ENCODE data around the gene RGS19. TPM values are rescaled to one million over a fixed set of nuclear protein-coding genes. Genes with fewer than 3 reads are reported as not detected.
"Not testable (repeated sequence)": the region's sequence is repeated elsewhere in the genome, so short reads cannot be mapped to it uniquely, and the experiment has no call there.

RGS19 gene
- total RNA-seq, 2 donors from 2014 or later, result 38.6 to 49.4 TPM

GRCh38 chr20:64091340-64091739 lies 12.0 kb upstream of the RGS19 start:
- H3K27ac Mint-ChIP-seq, result no peak overlapping the region
- H3K27me3 Mint-ChIP-seq, result no peaks in the 10 kb centered on the region
- no peaks in the 10 kb centered on the region for H3K4me1 Mint-ChIP-seq
- H3K9me3 Mint-ChIP-seq, result no peaks in the 10 kb centered on the region
- no peak overlapping the region for H3K4me3 Mint-ChIP-seq
- H3K36me3 Mint-ChIP-seq (ENCODE audit: low read depth), result no peaks in the 10 kb centered on the region
- no peak for ATAC-seq (replicated peaks)

- ATAC-seq (replicated peaks), result no peak
- H3K4me3 Mint-ChIP-seq, result no peak overlapping the region
- H3K9me3 Mint-ChIP-seq, result no peaks in the 10 kb centered on the region
- no peaks in the 10 kb centered on the region for H3K36me3 Mint-ChIP-seq (ENCODE audit: low read depth)
- H3K27me3 Mint-ChIP-seq, result no peaks in the 10 kb centered on the region
- H3K27ac Mint-ChIP-seq, result no peak overlapping the region
- H3K4me1 Mint-ChIP-seq, result no peaks in the 10 kb centered on the region
These were observed 10.8 kb upstream of the RGS19 start for GRCh38 chr20:64090165-64090564.

GRCh38 chr20:64088586-64088985 lies 9.3 kb upstream of the RGS19 start:
- H3K36me3 Mint-ChIP-seq (ENCODE audit: low read depth); ATAC-seq (replicated peaks); H3K9me3 Mint-ChIP-seq; H3K4me3 Mint-ChIP-seq; H3K27me3 Mint-ChIP-seq; H3K4me1 Mint-ChIP-seq; H3K27ac Mint-ChIP-seq: not testable (repeated sequence)

- H3K36me3 Mint-ChIP-seq (ENCODE audit: low read depth); H3K4me1 Mint-ChIP-seq; H3K9me3 Mint-ChIP-seq; H3K27me3 Mint-ChIP-seq; H3K4me3 Mint-ChIP-seq; H3K27ac Mint-ChIP-seq; ATAC-seq (replicated peaks): not testable (repeated sequence)
These were observed 8.0 kb upstream of the RGS19 start for GRCh38 chr20:64087226-64087825.

- H3K27ac Mint-ChIP-seq, result no peak overlapping the region
- no peaks in the 10 kb centered on the region for H3K9me3 Mint-ChIP-seq
- H3K4me3 Mint-ChIP-seq, result no peak overlapping the region
- H3K4me1 Mint-ChIP-seq, result no peaks in the 10 kb centered on the region
- ATAC-seq (replicated peaks), result no peak
- no peaks in the 10 kb centered on the region for H3K36me3 Mint-ChIP-seq (ENCODE audit: low read depth)
- peaks cover 3% of the 10 kb centered on the region for H3K27me3 Mint-ChIP-seq
These were observed 7.5 kb upstream of the RGS19 start for GRCh38 chr20:64086801-64087200.

- H3K27ac Mint-ChIP-seq, result no peak overlapping the region
- no peaks in the 10 kb centered on the region for H3K36me3 Mint-ChIP-seq (ENCODE audit: low read depth)
- peaks cover 3% of the 10 kb centered on the region for H3K27me3 Mint-ChIP-seq
- H3K9me3 Mint-ChIP-seq, result no peaks in the 10 kb centered on the region
- ATAC-seq (replicated peaks), result no peak
- H3K4me3 Mint-ChIP-seq, result peak overlapping the region; percentile 79
- H3K4me1 Mint-ChIP-seq, result no peaks in the 10 kb centered on the region
These were observed 5.4 kb upstream of the RGS19 start for GRCh38 chr20:64084685-64085152.

GRCh38 chr20:64083804-64084684 lies 4.7 kb upstream of the RGS19 start, which contains the start of gene LKAAEAR1:
Gene LKAAEAR1, minus strand, starts transcription at chr20:64084398. Its CDS starts 179 bp downstream, at chr20:64084219.
- H3K27ac Mint-ChIP-seq, result no peak within 1 kb of the TSS
- no peaks in the 10 kb centered on the region for H3K9me3 Mint-ChIP-seq
- H3K4me1 Mint-ChIP-seq, result no peaks in the 10 kb centered on the region
- no peaks in the 10 kb centered on the region for H3K36me3 Mint-ChIP-seq (ENCODE audit: low read depth)
- H3K4me3 Mint-ChIP-seq, result peak within 1 kb of the TSS; percentile 79
- peaks cover 3% of the 10 kb centered on the region for H3K27me3 Mint-ChIP-seq
- no peak for ATAC-seq (replicated peaks)

GRCh38 chr20:64083378-64083803 lies 4.1 kb upstream of the RGS19 start:
- H3K27ac Mint-ChIP-seq, result no peak overlapping the region
- no peaks in the 10 kb centered on the region for H3K9me3 Mint-ChIP-seq
- H3K4me1 Mint-ChIP-seq, result no peaks in the 10 kb centered on the region
- ATAC-seq (replicated peaks), result peak; percentile 63
- H3K4me3 Mint-ChIP-seq, result peak overlapping the region; percentile 75
- peaks cover 3% of the 10 kb centered on the region for H3K27me3 Mint-ChIP-seq
- H3K36me3 Mint-ChIP-seq (ENCODE audit: low read depth), result no peaks in the 10 kb centered on the region

- Mint-ChIP-seq H3K27ac (no peak overlapping the region), H3K4me3 (peak overlapping the region; percentile 75), H3K27me3 (peaks cover 3% of the 10 kb centered on the region), H3K9me3 (no peaks in the 10 kb centered on the region), H3K4me1 (no peaks in the 10 kb centered on the region), H3K36me3 (ENCODE audit: low read depth) (peaks cover 2% of the 10 kb centered on the region)
- ATAC-seq (replicated peaks), result no peak
These were observed 3.6 kb upstream of the RGS19 start for GRCh38 chr20:64082820-64083377.

GRCh38 chr20:64082126-64082731 lies 2.9 kb upstream of the RGS19 start:
- H3K4me1 Mint-ChIP-seq, result no peaks in the 10 kb centered on the region
- no peaks in the 10 kb centered on the region for H3K9me3 Mint-ChIP-seq
- peaks cover 6% of the 10 kb centered on the region for H3K36me3 Mint-ChIP-seq (ENCODE audit: low read depth)
- peak overlapping the region; percentile 75 for H3K4me3 Mint-ChIP-seq
- H3K27ac Mint-ChIP-seq, result no peak overlapping the region
- ATAC-seq (replicated peaks), result no peak
- H3K27me3 Mint-ChIP-seq, result peaks cover 3% of the 10 kb centered on the region

GRCh38 chr20:64081624-64081964 lies 2.3 kb upstream of the RGS19 start:
- peak overlapping the region; percentile 75 for H3K4me3 Mint-ChIP-seq
- H3K27me3 Mint-ChIP-seq, result peaks cover 3% of the 10 kb centered on the region
- H3K9me3 Mint-ChIP-seq, result no peaks in the 10 kb centered on the region
- peaks cover 6% of the 10 kb centered on the region for H3K36me3 Mint-ChIP-seq (ENCODE audit: low read depth)
- no peaks in the 10 kb centered on the region for H3K4me1 Mint-ChIP-seq
- ATAC-seq (replicated peaks), result no peak
- H3K27ac Mint-ChIP-seq, result no peak overlapping the region

GRCh38 chr20:64080813-64081623 lies 1.7 kb upstream of the RGS19 start:
- H3K27me3 Mint-ChIP-seq, result peaks cover 3% of the 10 kb centered on the region
- no peak for ATAC-seq (replicated peaks)
- peaks cover 7% of the 10 kb centered on the region for H3K36me3 Mint-ChIP-seq (ENCODE audit: low read depth)
- no peaks in the 10 kb centered on the region for H3K4me1 Mint-ChIP-seq
- peak overlapping the region; percentile 71 for H3K4me3 Mint-ChIP-seq
- H3K9me3 Mint-ChIP-seq, result no peaks in the 10 kb centered on the region
- H3K27ac Mint-ChIP-seq, result no peak overlapping the region

GRCh38 chr20:64080013-64080812 lies 895 bp upstream of the RGS19 start, which contains the start of gene OPRL1:
Gene OPRL1, plus strand, starts transcription at chr20:64080082. Its CDS starts 12,639 bp downstream, at chr20:64092721.
- Mint-ChIP-seq H3K4me3 (peak within 1 kb of the TSS; percentile 91), H3K9me3 (no peaks in the 10 kb centered on the region), H3K4me1 (no peaks in the 10 kb centered on the region), H3K27ac (peak within 1 kb of the TSS; percentile 87), H3K27me3 (peaks cover 3% of the 10 kb centered on the region), H3K36me3 (ENCODE audit: low read depth) (peaks cover 14% of the 10 kb centered on the region)
- ATAC-seq (replicated peaks), result no peak
